Uterus (tissue), 2 donors: ENCODE results near the gene AGA.

Experiments
- POLR2A ChIP-seq, 2 donors: fragments of 450-650 bp; IDR thresholded peaks; one replicate each; pipeline ENCODE4 v1.6.1; 2016; ENCODE audit warnings: antibody characterized with exemption in 2 of 2, mild to moderate bottlenecking in 1 of 2, moderate library complexity in 1 of 2
- TF ChIP-seq, protein P1 (sequence below), 4 experiments: fragments of 200-600 bp in 2 of 4; fragments of 450-650 bp in 2 of 4; sonication (generic) in 2 of 4; IDR thresholded peaks; one replicate each; pipeline ENCODE4 v1.5.1; 2016 to 2019; ENCODE audit warnings: antibody characterized with exemption in 4 of 4, mild to moderate bottlenecking in 2 of 4, moderate library complexity in 1 of 4

GRCh38 chr4:177482367-177482766 lies 40.1 kb upstream of the AGA start:
- TF ChIP-seq, protein P1, sequence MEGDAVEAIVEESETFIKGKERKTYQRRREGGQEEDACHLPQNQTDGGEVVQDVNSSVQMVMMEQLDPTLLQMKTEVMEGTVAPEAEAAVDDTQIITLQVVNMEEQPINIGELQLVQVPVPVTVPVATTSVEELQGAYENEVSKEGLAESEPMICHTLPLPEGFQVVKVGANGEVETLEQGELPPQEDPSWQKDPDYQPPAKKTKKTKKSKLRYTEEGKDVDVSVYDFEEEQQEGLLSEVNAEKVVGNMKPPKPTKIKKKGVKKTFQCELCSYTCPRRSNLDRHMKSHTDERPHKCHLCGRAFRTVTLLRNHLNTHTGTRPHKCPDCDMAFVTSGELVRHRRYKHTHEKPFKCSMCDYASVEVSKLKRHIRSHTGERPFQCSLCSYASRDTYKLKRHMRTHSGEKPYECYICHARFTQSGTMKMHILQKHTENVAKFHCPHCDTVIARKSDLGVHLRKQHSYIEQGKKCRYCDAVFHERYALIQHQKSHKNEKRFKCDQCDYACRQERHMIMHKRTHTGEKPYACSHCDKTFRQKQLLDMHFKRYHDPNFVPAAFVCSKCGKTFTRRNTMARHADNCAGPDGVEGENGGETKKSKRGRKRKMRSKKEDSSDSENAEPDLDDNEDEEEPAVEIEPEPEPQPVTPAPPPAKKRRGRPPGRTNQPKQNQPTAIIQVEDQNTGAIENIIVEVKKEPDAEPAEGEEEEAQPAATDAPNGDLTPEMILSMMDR (IDR thresholded peaks at IDR 0.05) = no peak
- TF ChIP-seq POLR2A (IDR thresholded peaks at IDR 0.05) = no peak
